Breast epithelium (tissue), 3 donors: ENCODE data around the gene JMY.

Experiments
- CTCF ChIP-seq, 3 donors: fragments of 450-650 bp; IDR thresholded peaks; one replicate each; pipeline ENCODE4 v1.5.1; 2016 to 2017; ENCODE audit warnings: antibody characterized with exemption in 3 of 3, mild to moderate bottlenecking in 3 of 3, moderate library complexity in 3 of 3
- POLR2AphosphoS5 ChIP-seq, 3 donors: sonication (generic); formaldehyde crosslinking; IDR thresholded peaks; one replicate each; pipeline ENCODE4 v1.6.1; 2017; ENCODE audit warnings: antibody characterized with exemption in 3 of 3

GRCh38 chr5:79236362-79236969 is 535 bp downstream of the JMY start:
- TF ChIP-seq CTCF (IDR thresholded peaks at IDR 0.05) = no peak
- TF ChIP-seq POLR2AphosphoS5 (IDR thresholded peaks at IDR 0.05) = no peak
